NCI-H2081 (cell line): ENCODE measurements around the gene ERC2.

ENCODE experiments used
- DNase-seq, 2 experiments: peaks; one replicate each; lab custom pipeline; 2025; lab: John Stamatoyannopoulos, UW

Gene ERC2

DNA sequence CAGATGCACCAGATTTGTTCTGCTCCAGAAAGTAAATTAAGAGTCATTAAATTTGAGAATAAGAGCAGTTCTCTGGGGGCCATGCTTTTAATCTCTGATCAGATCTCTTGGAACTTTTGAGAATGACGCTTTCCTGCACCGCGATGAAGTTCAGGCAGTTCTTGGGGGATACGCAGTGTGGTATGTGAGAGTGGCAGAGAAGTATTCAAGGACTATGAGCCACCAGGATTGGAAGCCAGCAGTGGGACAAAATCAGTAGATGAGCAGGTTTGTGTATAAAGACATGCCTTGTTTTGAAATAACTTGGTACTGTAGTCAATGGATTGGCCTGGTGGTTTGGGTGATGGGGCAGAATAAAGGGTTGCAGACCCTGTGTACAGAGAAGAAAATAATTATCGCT, 483.6 kb downstream of the ERC2 start:
- DNase-seq = no peak

DNA sequence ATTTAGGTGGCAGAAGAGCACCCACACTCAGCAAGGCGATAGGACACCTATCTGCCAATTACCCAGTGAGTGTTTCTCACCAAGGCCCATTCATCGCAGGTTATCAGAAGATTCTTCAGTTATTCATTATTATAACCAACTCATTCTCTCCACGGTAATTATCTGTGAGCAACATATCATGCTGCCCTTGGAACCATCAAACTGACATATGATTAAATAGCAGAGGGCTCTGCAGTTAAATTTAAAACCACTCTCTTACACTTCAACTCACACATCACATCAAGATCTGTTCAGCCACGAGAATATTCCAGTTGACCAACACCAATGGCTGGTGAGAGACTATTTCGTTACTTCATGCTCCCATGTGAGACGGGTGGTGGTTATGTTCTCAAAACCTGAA, 489.3 kb downstream of the ERC2 start:
- no peak for DNase-seq

DNA sequence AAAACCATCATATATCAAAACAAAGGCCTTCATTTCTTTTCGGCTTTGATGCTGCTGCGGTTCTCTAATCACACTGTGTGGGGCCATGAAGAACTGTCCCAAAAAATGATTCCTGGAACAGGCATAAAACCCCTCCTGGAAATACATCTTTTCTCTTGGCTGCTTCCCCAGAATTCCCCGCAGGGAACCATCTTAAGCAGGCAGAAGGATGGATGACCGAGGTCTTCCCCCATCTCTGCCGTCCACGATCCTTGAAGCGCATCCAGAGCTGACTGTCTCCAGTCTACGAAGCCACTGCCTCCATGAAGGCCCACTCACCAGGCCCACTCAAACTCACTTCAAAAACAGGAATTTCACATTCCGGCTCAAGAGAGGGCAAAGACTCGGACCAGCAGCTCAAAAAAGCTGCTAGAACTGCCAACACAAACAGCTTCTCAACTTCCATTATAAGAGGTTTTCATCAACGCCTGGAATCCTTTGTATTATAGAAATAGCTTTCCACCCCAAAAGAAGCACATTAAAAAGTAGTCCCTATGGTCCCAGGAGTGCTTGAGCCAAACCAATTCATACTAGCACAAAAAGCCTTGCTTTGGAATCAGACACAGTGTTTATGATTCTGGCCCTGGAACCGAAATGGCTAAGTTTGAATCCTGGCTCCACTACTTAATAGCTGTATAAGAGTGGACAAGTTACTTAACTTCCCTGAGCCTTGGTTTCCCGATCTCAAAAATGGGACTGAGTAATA, 493.7 kb downstream of the ERC2 start:
- DNase-seq = no peak

DNA sequence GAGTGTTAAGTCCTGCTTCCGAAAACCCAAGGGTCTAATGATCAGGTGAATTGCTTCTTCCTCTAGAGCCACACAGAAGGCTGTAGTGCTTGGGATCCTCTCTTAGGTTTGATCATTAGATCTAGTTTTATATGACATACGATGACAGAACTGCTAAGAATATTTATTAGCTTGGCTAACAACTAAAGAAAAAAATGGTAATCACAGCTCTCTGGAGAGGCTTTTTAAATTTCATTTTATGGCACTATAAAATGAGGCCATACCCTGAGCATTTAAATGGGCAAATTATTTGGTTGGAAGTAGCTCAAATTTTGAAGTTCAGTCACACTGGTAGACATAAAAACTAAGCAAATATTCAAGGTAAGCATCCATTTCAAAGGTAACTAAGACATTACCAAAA, 498.6 kb downstream of the ERC2 start:
- no peak for DNase-seq

DNA sequence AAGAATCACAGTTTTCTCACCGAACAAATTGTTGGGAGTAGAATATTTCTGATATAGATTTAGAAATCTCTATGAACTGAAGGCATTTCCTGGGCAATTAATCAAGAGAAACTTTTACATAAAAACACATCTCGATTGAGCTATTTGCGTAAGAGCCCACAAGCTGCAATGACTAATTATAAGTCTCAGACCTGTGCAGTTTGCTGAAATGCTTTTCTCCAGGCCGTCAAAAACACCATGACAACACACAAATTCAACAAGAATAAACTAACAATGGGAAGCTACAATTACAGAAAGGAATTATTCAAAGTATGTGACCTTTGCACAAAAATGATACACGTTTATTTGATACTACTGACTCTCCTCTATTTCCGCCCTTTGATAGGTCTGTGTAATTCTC, 499.9 kb downstream of the ERC2 start:
- DNase-seq = no peak

DNA sequence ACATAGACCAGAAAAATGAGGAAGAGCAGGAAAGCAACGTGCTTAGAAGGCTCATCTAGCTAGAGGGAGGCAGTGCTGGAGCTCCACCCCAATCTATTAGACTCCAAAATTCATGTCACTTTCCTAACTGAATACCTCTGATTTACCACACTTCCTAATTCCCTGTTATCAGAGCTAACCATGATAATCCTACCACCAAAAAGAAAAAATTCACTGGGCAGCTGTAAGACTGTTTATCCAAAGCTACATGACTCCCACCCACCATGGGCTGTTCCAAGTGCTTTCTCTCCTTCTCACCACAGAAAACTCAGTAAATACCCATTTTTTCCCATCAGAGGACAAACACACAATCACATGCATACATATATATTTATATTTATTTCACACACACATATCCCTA, 501.7 kb downstream of the ERC2 start:
- DNase-seq = no peak

DNA sequence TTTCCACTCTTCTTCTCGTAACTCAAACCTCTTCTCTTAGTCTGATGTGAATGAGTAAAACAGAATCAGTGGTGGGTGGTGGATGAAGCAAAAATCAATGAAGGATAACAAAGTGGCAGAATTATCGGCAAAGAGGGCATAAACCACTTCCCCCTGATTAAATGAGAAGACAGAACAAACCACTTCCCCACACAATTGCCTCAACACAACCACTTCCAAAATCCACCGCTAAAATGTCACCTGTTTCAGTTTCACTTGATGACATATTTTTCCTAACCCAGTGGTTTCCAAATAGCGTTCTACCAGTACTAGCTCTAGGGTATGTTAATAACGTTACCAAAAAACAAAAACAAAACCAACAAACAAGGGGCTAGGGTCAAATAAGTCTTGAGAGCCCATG, 502.5 kb downstream of the ERC2 start:
- no peak for DNase-seq

DNA sequence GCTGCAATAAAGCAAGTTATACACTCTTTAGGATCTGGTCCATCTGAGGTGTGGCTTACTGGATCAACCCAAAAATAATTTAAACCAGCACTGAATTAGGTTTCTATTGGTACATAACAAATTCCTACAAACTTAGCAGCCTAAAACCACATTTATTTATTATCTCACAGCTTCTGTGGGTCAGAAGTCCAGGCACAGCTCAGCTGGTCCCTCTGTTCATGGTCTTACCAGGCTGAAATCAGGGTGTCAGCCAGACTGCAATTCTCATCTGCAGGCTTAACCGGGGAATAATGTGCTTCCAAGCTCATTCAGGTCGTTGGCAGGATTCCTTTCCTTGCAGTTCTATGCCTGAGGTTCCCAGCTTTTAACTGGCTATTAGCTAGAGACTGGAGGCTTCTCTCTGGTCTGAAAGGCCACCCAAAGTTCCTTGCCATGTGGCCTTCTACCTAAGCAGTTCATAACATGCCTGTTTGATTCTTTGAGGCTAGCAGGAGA, 503.7 kb downstream of the ERC2 start:
- DNase-seq = no peak

DNA sequence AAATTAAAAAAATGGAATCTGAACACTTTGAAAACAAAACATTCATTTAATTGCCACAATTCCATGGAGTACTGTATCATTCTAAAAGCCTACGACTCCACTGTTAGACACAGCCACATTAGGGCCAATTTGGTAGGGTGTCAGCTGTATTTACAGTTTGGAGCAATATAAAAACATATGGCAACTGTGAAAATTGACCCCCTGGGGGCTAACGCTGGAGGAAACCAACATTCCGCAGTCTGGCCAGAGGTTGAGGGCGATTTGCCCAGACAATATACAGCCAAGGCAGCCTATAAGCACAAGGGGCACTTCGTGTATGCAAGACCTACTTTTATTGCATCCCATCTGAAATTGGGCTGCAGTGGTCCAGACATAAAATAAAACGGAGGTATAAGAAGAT, 504.7 kb downstream of the ERC2 start:
- peak; percentile 14 to 69 for DNase-seq

DNA sequence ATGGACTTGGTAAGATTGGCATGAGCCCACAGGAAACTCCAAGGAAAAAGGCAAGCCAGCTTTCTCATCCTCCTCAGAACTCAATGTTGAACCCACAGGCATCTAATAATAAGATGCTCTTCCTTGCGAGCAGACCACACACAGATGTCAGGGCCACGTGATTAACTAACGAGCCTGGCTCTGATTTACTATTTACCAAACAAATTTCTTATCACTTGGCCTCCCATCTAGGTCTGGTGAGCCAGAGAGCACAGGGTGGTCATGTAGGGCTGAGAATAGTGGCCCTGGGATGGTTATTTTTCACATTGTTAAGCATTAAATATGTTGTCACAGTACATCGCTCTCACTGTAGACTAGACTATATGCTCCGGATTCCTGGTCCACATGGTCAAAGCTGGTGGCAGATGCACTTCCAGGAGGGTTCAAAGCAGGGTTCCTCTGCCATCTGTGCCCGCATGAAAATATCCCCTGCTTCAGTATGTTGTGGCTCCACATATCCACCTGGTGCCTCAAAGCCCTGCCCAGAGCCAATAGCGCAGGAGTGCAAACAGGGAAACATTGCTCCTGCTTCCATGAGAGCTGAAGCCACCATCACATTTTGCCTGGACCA, 508.7 kb downstream of the ERC2 start:
- no peak for DNase-seq

DNA sequence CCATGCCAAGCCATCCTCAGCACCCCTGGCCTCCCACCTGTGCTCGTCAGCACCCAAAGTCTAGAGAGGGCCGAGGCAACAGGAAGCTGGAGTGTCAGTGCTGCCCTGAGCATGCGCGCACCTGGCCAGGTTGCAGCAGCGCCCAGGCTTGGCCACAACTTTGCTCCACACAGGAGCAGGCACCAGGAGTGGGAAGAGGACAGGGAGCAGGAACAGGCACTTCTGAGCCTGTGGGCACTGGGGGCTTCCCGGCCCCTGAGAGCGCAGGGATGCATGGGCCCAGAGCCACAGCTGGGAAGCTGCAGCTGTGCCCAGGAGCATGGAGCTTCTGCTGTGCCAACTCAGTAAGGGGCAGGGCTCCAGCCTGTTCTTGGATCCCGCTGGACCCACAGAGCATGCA, 509.7 kb downstream of the ERC2 start:
- DNase-seq = no peak

DNA sequence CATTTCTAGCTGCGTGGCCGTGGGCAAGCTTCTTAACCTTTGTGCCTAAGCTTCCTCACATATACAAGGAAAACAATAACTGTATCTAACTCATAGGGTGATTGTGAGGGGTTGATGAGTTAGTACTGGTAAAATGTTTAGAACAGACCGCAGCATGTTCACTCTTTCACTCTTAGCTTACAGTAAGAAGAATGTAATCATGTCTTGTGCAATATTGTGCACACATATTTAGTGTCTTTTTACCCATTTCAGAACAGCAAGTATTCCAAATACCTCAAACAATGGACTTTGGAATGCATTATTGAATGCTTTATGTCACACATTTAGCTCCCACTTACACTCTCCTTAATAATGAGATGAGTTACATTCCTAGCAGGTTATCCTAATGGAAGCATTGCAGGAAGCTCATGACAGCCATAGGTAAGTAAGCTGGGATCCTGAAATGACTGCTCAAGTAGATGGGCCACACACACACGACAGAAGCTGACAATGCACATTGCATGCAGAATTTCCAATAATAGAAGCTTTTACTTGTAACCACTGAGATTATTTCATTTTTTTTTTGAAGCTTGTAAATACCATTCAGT, 512.3 kb downstream of the ERC2 start:
- DNase-seq = no peak

DNA sequence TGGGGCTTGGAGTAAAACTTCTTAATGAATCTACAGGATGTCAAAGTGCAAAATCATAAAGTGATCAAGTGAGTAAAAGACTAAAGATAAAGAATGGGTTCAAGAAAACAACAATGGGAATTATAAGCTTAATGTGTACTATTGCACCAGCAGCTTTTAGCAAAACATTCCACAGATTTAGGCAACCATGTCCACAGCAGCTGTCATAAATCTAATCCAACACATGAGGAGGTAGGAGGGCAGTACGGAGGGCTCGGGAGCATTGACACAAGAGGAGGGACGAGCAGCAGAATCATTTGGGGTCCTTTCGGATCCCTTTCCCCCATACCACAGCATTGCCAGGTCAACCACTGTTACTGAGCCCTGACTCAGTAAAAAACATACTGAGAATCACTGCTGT, 516.9 kb downstream of the ERC2 start:
- DNase-seq = no peak

DNA sequence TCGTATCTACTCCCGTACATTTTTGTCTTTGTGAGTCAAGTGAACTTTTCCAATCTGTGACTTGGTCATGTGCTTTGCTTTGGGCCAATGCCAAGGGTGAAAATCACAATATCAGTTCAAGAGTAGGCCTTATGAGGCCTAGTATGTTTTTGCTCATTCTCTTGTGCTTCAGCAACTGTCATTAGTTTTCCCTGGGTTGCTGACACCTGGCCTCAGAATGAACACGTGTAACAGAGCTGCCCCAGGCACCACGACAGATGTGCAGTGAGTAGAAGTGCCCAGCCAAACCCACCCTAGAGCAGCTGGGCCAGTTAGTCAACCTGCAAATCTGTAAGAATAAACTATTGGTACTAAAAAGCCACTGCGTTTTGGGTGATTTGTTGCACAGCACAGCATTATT, 520.9 kb downstream of the ERC2 start:
- DNase-seq = no peak

DNA sequence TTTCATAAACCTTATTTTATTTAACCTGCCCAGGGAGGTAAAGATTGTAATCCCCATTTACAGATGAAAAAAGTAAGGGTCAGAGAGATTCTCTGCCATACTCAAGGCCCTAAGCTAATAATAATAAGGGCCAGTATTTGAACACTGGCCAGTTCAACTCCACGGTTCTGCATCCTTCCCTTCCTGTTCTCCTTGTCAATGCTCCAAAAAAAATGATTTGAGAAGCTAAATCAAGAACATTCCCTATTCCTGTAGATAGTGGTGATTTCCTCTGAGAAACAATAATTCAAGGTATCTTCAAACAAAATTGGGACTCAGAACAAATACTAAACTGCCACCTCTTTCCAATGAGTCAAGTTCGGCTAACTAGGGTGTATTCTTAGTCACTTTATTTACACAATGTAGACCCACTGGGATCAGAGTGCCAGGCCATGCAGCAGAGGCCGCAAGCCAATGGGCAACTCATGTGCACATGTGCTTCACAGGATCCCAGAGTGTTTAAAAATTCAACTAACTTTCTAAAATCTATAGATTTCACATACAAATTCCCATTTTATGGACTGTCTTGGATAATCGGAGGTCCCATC, 521.6 kb downstream of the ERC2 start:
- DNase-seq = no peak

DNA sequence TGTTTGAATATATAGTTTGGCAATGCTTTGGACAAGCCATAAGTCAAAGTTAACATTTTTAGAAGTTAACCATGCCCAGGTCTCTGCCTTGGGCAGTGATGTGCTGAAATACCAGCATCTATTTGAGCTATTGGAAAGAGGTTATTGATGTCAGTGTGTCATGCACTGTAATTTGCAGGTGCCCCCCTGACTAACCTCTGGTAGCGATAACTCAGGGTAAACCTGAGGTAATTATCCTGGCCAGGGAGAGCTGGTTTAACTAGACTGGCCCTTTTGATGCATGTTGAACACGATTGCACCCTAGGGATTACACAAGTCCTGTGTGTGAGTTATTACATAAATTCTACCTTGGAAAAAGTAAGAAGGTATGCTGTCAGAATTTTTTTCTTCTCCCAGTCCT, 525.4 kb downstream of the ERC2 start:
- no peak for DNase-seq

DNA sequence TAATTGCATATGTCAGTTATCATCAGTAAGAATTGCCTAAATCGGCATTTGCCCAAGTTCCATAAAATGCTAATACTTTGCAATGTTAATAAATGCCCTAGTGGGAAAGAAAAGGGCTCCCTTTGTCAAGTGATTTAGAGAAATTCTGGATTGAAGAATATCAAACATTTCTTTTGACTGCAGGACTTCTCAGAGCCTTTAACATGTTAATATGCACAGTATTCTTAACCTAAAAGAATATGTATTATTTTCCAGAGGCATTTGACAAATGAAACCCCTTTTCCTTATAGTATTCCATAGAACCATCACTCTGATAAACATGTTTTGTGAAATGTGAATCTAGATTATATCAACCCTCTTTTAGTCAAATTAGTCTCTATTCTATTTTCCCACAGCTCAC, 529.0 kb downstream of the ERC2 start:
- no peak for DNase-seq

DNA sequence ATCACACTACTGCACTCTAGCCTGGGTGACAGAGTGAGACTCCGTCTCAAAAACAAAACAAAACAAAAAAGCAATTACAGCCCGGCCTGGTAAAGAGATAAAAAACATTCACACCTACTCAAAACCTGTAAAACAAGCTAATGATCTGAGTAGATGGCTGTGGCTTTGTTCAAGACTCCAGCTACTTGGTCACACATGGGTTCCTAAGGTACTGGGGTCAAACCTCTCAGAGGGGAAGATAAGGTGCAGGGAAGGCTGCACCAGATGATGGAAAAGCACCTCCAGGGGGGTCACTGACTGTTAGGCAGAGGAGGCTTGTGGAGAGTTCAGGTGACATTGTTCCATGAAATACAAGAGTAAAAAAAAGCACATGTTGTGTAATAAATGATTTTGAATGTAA, 531.0 kb downstream of the ERC2 start:
- DNase-seq = no peak

DNA sequence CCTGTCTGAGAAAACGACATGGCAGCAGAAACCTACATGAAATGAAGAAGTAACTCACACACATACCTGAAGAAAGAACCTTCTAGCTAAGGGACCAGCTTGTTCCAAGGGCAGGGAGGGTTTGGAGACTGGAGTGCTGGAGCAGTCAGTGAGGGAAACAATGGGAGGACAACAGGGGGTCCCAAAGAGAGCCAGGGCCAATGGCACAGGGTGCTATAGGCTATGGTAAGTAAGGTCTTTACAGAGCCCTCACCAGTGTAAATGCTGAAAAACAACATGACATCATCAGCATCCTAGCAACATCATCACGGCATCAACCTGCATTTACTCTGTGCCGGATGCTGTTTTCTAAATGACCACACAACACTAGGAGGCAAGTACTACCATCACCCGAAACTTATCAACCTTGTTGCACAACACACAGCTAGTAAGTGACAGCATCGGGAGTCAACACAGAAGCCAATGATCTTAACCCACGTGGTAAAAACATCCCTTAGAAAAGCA, 531.7 kb downstream of the ERC2 start:
- DNase-seq = no peak

DNA sequence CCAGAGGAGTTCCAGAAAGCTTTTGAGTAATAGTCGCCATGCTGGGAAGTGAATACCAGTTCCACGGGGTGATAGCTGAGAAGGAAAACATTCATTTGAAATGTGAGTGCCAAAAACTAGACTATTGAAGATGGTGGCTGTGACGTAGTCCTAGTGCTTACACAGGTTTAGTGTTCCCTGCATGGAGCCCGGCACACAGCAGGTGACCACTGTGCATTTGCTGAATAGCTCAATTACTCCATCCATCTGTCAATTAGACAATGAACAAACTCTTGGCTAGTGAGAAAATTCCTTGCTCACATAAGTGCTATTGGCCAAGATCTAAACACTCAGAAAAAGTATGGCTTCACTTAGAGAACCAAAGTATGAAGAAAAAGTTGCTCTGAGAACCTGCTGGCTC, 533.0 kb downstream of the ERC2 start:
- peak; percentile 69 to 87 for DNase-seq

DNA sequence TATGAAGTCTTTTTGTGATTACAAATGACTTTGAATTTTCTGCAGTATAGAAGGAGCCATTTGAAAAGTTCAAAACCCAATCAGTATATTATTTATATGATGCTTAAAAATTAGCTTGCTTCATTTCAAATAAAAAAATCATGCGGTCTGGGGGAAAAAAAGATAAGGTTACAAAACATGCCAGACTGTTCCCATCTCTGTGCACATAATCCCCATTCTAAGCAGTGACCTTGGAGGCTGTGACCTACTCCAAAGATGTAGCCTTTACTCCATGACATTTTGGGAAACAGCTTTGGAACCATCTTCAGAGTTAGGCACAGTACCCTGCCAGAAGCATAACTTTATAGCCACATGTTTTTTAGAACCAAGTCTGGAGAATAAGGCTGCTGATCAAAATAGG, 533.5 kb downstream of the ERC2 start:
- DNase-seq = no peak

DNA sequence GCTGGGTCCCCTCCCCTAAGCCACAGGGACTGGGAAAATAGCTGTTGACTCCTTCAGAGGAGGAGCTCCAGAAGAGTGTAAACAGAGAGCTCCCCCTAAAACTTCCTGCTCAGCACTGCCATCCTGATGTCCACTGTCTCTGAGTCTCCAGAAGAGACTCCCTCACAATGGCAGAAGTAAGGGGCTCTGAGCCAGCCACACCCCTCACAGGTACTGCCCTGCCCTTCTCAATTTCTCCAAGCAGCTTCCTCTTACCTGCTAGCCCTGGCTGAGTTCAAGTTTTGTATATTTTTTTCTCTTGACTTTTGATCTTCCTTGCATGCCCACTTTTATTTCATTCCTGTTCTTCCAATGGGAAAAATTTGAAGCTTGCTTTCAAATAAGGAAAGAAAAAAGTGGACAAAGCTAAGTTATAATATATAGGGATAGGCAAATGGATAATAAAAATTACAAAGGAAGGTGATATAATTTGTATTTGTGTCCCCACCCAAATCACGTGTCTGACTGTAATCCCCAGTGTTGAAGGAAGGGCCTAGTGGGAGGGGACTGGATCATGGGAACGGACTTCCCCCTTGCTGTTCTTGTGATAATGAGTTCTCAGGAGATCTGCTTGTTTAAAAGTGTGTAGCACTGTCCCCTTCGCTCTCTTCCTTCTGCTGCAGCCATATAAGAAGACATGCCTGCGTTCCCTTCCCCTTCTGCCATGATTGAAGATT, 539.0 kb downstream of the ERC2 start:
- no peak for DNase-seq
